22Rv1 (cell line): ENCODE data around the gene TCF23.
"Not testable (repeated sequence)": the region's sequence is repeated elsewhere in the genome, so short reads cannot be mapped to it uniquely, and the experiment has no call there.

ENCODE experiments used
- ZFX ChIP-seq: fragments of 450-650 bp; IDR thresholded peaks from 2 replicates; pipeline ENCODE4 v1.6.1; 2017; ENCODE audit warnings: antibody characterized with exemption, borderline replicate concordance
- TF ChIP-seq, protein P1 (sequence below): fragments of 450-650 bp; IDR thresholded peaks from 2 replicates; pipeline ENCODE4 v1.5.1; 2017; ENCODE audit warnings: mild to moderate bottlenecking

DNA sequence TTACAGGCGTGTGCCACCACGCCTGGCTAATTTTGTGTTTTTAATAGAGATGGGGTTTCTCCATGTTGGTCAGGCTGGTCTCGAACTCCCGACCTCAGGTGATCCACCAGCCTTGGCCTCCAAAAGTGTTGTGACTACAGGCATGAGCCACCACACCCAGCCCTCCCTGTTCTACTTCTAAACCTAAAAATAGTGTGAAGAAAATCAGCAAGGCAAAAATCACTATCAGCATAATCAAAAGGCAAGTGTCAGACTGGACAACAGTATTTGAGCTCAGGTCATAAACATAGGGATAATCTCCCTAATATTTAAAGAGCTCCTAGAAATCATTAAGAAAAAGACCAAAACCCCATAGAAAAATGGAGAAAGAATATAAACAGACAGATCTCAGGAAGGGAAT, 27.0 kb downstream of the TCF23 start:
- TF ChIP-seq, protein P1, sequence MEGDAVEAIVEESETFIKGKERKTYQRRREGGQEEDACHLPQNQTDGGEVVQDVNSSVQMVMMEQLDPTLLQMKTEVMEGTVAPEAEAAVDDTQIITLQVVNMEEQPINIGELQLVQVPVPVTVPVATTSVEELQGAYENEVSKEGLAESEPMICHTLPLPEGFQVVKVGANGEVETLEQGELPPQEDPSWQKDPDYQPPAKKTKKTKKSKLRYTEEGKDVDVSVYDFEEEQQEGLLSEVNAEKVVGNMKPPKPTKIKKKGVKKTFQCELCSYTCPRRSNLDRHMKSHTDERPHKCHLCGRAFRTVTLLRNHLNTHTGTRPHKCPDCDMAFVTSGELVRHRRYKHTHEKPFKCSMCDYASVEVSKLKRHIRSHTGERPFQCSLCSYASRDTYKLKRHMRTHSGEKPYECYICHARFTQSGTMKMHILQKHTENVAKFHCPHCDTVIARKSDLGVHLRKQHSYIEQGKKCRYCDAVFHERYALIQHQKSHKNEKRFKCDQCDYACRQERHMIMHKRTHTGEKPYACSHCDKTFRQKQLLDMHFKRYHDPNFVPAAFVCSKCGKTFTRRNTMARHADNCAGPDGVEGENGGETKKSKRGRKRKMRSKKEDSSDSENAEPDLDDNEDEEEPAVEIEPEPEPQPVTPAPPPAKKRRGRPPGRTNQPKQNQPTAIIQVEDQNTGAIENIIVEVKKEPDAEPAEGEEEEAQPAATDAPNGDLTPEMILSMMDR: not testable (repeated sequence)
- TF ChIP-seq ZFX: not testable (repeated sequence)
